Keratinocyte (primary cell): Measurements from ENCODE around the gene TXK. TPM values are rescaled to one million over a fixed set of nuclear protein-coding genes. Genes with fewer than 3 reads are reported as not detected.

Experiments used
- DNase-seq: peaks from one replicate; pipeline ENCODE4 v3.0.0-alpha.2; 2011; ENCODE audit warnings: low read depth, missing footprints, low spot score
- FAIRE-seq: peaks from 2 replicates; lab custom pipeline; 2011; peaks lifted over from hg19 to GRCh38; lab: Jason Lieb, UNC
- H2AFZ ChIP-seq: 2 replicates; pipeline ENCODE4 v1.6.0; 2012; ENCODE audit warnings: low read length, control low read depth, inconsistent platforms; ENCODE audit not compliant: control insufficient read depth
- H3K27ac ChIP-seq: 2 replicates; pipeline ENCODE4 v1.5.1; 2011; ENCODE audit warnings: low read length; ENCODE audit not compliant: control insufficient read depth, insufficient read depth
- H3K27me3 ChIP-seq: 3 replicates; pipeline ENCODE4 v1.6.0; 2011; ENCODE audit warnings: low read length; ENCODE audit not compliant: control insufficient read depth, insufficient read depth; ENCODE audit errors: extremely low read depth
- H3K36me3 ChIP-seq, 2 experiments: 2 replicates in 1 of 2; 3 replicates in 1 of 2; pipeline ENCODE4 v1.5.1; 2011; ENCODE audit warnings: low read length in 2 of 2, mild to moderate bottlenecking in 1 of 2; ENCODE audit not compliant: control insufficient read depth in 2 of 2, insufficient read depth in 2 of 2; ENCODE audit errors: extremely low read depth in 1 of 2
- H3K4me1 ChIP-seq: 3 replicates; pipeline ENCODE4 v1.5.1; 2011; ENCODE audit warnings: low read length; ENCODE audit not compliant: control insufficient read depth, insufficient read depth; ENCODE audit errors: extremely low read depth
- H3K4me2 ChIP-seq: 3 replicates; pipeline ENCODE4 v1.6.0; 2011; ENCODE audit warnings: low read depth, low read length; ENCODE audit not compliant: control insufficient read depth, insufficient read depth; ENCODE audit errors: extremely low read depth
- H3K4me3 ChIP-seq, 3 experiments: fragments of 200-600 bp in 1 of 3; sonication (generic) in 1 of 3; 2 replicates in 2 of 3; 3 replicates in 1 of 3; pipeline ENCODE4 v1.5.1; 2011 to 2016; ENCODE audit warnings: low read length in 3 of 3, mild to moderate bottlenecking in 3 of 3, control low read depth in 2 of 3, inconsistent platforms in 1 of 3, low read depth in 1 of 3, mixed read lengths in 1 of 3, mixed run types in 1 of 3, moderate library complexity in 1 of 3; ENCODE audit not compliant: control insufficient read depth in 2 of 3, insufficient read depth in 2 of 3; ENCODE audit errors: extremely low read depth in 1 of 3
- H3K79me2 ChIP-seq: 2 replicates; pipeline ENCODE4 v1.6.0; 2012; ENCODE audit warnings: low read length; ENCODE audit not compliant: control insufficient read depth, insufficient read depth
- H3K9ac ChIP-seq: 3 replicates; pipeline ENCODE4 v1.6.0; 2011; ENCODE audit warnings: low read length; ENCODE audit not compliant: control insufficient read depth, insufficient read depth; ENCODE audit errors: extremely low read depth
- H3K9me1 ChIP-seq: 3 replicates; pipeline ENCODE4 v1.6.0; 2011; ENCODE audit warnings: low read length; ENCODE audit not compliant: control insufficient read depth, insufficient read depth; ENCODE audit errors: extremely low read depth
- H3K9me3 ChIP-seq: 2 replicates; pipeline ENCODE4 v1.5.1; 2012; ENCODE audit warnings: low read depth, low read length; ENCODE audit not compliant: control insufficient read depth
- H4K20me1 ChIP-seq: 3 replicates; pipeline ENCODE4 v1.6.0; 2011; ENCODE audit warnings: low read length; ENCODE audit not compliant: control insufficient read depth, insufficient read depth; ENCODE audit errors: extremely low read depth
- CTCF ChIP-seq, 3 experiments: IDR thresholded peaks in 1 of 3; conservative IDR thresholded peaks in 1 of 3; optimal IDR thresholded peaks in 1 of 3; 2 replicates in 2 of 3; 3 replicates in 1 of 3; pipeline versions ENCODE3 to v1.5.1; 2011; ENCODE audit warnings: low read length in 3 of 3, mild to moderate bottlenecking in 3 of 3, moderate library complexity in 2 of 3, control low read depth in 1 of 3, inconsistent platforms in 1 of 3; ENCODE audit not compliant: insufficient read depth in 2 of 3; ENCODE audit errors: extremely low read depth in 1 of 3
- EZH2 ChIP-seq: IDR thresholded peaks from one replicate; pipeline ENCODE4 v1.6.1; 2012; ENCODE audit warnings: inconsistent platforms, mild to moderate bottlenecking, low read length, moderate library complexity
- dilution Hi-C: fragments of 300-500 bp; cut with MboI; formaldehyde crosslinking; loops from one replicate; pipeline ENCODE4 v1.7.0; 2020; ENCODE audit warnings: low sequenced_read_pairs; ENCODE audit not compliant: extremely low pct_ligation_motif_present
- polyA plus RNA-seq, 5 experiments: library from polyadenylated mRNA; depleted of rRNA in 3 of 5; stranded (reverse) in 3 of 5; stranded (forward) in 1 of 5; unstranded in 1 of 5; fragments of >200 nt; gene quantifications; 1 replicate in 1 of 5; 2 replicates in 3 of 5; 3 replicates in 1 of 5; pipeline versions ENCODE4 v1.2.1 to v1.2.3, GENCODE V29; 2011 to 2012; ENCODE audit warnings: missing spikeins in 2 of 5, low read depth in 1 of 5, low replicate concordance in 1 of 5

The TXK gene
- polyA plus RNA-seq, 1 donor (not counting 4 experiments of a cell fraction or from before 2014, with no cell fraction given): 0.12 TPM

GRCh38 chr4:48137846-48138245 lies 3.8 kb upstream of the TXK start:
- DNase-seq (no peak), FAIRE-seq (no peak)
- Histone ChIP-seq H3K9me3 (no peaks in the 10 kb centered on the region), H3K4me1 (no peaks in the 10 kb centered on the region), H3K4me2 (no peak overlapping the region), H4K20me1 (no peaks in the 10 kb centered on the region), H3K27me3 (no peaks in the 10 kb centered on the region), H3K9me1 (no peaks in the 10 kb centered on the region), H3K9ac (no peak overlapping the region), H3K4me3 (no peak overlapping the region), H3K27ac (no peak overlapping the region), H3K79me2 (no peaks in the 10 kb centered on the region), H3K36me3 (no peaks in the 10 kb centered on the region), H2AFZ (no peak overlapping the region)
- dilution Hi-C loops: no loop called here
- TF ChIP-seq EZH2 (no peak), CTCF (optimal IDR thresholded peaks at IDR 0.05 in 1 of 3, IDR thresholded peaks at IDR 0.05 in 1 of 3, conservative IDR thresholded peaks at IDR 0.05 in 1 of 3; ENCODE audit: extremely low read depth in 1 of 3, insufficient read depth in 2 of 3, low read length in 3 of 3) (no peak)

- Histone ChIP-seq H3K9me3 (no peaks in the 10 kb centered on the region), H3K36me3 (no peaks in the 10 kb centered on the region), H3K9me1 (no peaks in the 10 kb centered on the region), H3K27me3 (no peaks in the 10 kb centered on the region), H3K4me2 (no peak overlapping the region), H2AFZ (no peak overlapping the region), H3K4me3 (no peak overlapping the region), H3K4me1 (peaks cover 2% of the 10 kb centered on the region), H4K20me1 (no peaks in the 10 kb centered on the region), H3K9ac (no peak overlapping the region), H3K27ac (no peak overlapping the region), H3K79me2 (no peaks in the 10 kb centered on the region)
- dilution Hi-C loops: no loop called here
- DNase-seq (no peak), FAIRE-seq (no peak)
- TF ChIP-seq CTCF (optimal IDR thresholded peaks at IDR 0.05 in 1 of 3, IDR thresholded peaks at IDR 0.05 in 1 of 3, conservative IDR thresholded peaks at IDR 0.05 in 1 of 3; ENCODE audit: extremely low read depth in 1 of 3, insufficient read depth in 2 of 3, low read length in 3 of 3) (no peak), EZH2 (no peak)
Observed at GRCh38 chr4:48133669-48134068, 381 bp downstream of the TXK start.
